ENCODE measurements around the gene ST6GALNAC1.

ST6GALNAC1 gene

DNA sequence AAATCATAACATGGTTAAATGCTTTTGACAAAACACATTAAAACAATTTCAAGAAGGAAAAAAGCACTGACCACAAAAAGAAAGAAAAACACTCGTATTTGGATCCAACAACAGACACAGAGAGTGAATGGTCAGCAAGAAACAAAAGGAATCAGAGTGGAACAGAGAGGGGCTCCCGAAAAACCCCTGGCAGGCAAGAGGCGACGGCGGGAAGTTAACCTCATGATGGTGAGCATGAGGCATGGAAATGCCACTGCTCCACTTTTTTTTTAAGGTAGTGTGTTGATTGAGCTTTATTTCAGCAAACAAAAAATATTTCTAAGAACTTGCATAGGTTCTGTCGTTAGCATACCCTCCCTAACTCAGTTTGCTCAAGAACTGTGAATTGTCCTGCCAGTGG lies 32.1 kb upstream of the ST6GALNAC1 start:
- DNase-seq (ENCODE audit: low read depth), result no peak

DNA sequence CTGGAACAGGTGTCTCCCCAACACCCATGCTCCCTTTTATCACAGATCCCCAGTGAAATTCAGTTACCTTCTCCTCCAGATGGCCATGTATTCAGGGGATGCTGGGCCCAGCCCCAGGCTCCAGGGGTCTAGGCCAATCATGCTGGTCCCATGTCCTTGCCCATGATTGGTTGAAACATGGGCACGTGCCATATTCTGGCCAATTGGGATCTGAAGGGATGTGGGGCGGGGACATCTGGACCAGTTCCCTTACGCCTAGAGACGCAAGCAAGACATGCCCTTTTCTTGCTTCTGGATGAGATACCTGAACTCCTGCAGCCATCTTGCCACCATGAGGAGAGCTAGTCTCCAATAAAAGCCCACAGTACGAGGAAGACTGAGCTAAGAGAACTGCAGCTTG lies 31.0 kb upstream of the ST6GALNAC1 start:
- no peak for DNase-seq (ENCODE audit: low read depth)

DNA sequence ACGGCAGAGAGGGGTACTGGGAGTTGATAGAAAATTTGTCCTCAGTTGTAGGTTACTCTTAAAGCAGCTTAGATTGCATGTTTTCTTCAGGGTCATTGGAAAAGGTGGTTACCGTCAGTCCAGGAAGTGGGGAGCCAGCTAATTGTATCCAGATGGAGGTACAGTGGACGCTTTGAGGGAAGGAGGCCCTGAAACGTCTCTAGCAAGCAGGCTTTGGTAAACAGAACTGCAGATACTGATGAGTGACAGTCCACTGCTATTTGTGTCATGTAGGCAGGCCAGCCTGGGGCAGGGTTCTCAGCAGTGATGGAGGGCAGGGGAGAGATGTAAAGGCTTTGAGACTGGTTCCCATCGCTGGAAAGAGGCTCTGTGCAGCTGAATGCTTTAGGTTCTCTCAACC lies 30.2 kb upstream of the ST6GALNAC1 start:
- no peak for DNase-seq (ENCODE audit: low read depth)

DNA sequence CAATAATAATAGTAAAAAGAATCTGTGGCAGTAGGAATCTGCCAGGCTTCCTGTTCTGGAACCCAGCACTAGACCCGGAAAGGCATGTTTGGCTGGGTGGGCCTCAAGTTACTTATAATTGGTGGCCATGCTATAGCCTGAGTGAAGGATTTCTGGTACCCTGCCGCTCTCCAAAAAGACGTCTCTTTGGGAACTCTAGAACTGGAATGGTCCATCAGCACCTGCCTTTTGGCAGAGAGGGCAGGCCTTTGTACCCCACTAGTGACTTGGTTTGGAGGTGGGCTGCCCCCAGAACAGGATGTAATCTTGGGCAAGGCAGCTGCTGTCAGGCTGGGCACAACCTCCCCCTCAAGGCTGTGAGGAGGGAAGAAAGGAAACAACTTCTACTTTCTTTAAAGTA lies 29.3 kb upstream of the ST6GALNAC1 start:
- DNase-seq (ENCODE audit: low read depth), result no peak

DNA sequence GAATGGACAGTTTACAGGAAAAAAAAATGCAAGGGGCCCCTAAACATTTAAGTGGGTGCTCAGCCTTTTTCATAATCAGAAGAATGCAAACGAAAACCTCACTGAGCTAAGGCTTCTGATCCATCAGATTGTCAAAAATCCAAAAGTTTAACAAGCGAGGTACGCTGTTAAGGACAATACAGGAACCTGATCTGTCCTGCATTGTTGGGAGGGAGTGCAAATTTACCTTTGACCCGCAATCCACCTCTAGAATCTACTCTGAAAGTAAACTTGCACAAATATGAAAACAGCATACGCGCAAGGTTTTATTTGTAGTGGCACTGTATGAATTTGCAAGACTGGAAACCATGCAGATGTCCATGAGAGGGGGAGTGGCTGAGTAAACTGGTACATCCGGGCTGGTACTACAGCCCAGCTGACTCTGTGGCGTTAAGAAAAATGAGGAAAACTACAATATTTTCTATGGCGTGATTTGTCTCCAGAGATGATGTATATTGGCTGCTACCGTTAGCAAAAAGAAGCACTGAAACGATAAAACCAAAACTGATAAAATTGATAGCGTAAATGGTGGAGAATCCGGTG lies 28.8 kb upstream of the ST6GALNAC1 start:
- no peak for DNase-seq (ENCODE audit: low read depth)

DNA sequence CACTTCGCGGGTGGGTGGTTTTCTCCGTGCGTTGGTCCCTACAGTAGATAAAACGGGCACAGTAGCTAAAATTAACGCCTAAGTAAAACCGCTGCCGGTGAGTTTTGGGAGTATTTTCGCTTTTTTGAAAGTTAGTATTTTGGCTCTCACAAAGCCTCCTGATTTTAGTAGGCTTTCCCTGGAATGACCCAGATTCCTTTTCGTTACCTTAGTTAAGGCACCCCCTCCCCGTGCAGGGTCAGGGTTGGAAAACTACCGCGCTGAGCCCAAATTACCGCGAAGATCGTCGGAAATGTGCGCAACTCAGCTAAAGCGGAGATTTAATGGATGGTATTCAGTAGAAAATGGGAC lies 28.3 kb upstream of the ST6GALNAC1 start:
- DNase-seq (ENCODE audit: low read depth), result no peak

DNA sequence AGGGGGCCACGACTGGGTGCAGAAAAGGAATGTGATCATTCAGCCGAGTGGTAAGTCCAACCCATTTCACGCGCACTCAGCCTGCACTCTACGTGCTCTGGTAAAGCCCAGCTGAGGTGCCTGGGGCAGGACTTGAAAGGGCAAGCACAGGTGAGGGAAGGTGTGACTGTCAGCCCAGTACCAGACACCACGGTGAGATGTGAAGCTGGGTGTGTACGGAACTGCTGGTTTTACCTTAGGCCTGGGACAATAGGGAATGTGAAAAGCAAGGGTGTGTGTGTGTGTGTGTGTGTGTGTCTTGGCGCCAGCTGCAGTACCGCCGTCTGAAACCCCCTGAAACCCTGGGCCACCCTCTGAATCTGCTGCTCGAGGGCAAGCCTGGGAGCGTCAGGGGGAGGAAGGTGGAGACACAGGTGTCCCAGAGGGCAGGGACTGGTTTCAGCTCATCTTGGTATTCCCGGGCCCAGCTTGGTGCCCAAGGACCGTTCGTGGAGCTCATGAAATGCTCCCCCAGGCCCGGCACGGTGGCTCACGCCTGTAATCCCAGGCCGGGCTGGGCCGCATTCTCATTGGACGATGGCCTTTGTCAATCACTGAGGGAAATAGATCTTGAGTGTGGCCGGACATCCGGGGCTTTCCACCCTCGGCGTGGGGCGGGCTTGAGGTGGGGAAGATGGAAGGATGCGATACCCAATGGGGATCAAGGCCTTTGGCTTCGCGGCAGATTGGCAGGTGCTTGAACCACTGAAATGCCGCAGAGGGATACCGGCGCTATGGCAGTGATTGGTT lies 27.8 kb upstream of the ST6GALNAC1 start:
- peak; percentile 100 for DNase-seq (ENCODE audit: low read depth)

DNA sequence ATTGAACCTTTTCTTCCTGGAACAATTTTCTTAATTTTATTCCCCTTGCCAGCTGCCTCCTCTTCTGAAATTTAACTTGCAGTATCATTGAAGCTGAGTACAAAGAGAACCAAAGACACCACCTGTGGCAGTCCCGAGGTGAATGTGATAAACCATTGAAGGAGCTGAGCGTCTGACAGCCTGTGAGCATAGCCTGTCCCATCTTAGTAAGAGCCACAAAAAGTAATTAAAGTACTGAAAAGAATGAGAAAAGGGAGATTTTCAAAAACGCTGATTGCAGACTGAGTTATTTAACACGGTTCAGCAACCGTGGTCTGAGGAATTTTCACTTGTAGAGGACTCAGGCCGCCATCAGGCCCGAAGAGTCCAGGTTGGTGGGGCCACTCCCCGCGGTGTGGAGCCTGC lies 27.2 kb upstream of the ST6GALNAC1 start:
- DNase-seq (ENCODE audit: low read depth), result no peak

DNA sequence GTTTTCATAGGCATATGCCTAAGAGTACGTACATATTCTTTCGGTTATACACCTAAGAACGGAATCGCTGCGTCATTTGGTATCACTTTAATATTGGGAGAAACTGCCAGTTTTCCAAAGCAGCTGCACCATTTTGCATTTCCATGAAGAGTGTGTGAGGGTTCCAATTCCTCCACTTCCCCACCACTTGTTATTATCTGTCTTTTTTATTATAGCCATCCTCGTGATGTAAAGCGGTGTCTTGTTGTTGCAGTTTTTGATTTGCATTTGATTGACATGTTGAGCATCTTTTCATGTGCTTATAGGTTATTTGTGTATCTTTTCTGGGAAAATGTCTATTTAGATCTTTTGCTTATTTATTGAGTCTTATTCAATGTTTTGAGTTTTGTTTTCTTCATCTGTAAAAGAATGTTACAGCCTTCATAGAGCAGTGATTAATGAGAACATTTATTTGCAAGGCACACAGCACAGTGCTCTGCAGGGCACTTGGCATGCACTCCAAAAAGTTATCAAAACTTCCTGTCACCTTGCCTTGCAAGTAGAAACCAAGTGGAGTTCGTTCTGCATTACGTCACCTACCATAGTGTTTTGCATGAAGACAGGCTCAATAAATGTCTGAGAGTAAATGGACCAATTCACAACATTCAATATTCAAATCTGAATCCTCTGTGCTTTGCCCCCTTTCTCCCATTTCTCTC lies 26.6 kb upstream of the ST6GALNAC1 start:
- DNase-seq (ENCODE audit: low read depth), result no peak

DNA sequence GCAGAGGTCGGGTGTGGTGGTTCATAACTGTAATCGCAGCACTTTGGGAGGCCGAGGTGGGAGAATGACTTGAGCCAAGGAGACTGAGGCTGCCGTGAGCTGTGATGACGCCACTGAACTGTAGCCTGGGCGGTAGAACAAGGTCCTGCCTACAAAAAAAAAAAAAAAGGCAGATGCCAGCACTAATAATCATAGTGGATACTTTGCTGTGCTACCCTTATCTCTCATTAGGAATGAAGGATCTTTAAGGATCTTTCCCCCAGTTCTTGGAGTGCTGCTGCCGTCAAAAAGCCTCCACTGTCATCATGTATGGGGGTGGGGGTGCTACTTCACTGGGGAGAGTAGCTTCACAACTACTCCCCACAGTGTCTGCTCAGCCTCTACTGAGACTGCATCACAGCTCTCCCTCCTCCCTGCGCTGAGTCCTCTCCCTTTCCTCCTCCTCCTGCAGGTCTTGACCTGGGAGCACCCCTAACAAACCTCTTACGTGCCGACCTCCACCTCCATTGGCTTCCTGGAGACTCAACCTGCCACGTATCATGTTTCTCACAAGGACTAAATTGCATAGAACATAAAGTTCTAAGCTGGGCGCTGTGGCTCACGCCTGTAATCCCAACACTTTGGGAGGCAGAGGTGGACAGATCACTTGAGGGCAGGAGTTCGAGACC lies 24.4 kb upstream of the ST6GALNAC1 start:
- no peak for DNase-seq (ENCODE audit: low read depth)

DNA sequence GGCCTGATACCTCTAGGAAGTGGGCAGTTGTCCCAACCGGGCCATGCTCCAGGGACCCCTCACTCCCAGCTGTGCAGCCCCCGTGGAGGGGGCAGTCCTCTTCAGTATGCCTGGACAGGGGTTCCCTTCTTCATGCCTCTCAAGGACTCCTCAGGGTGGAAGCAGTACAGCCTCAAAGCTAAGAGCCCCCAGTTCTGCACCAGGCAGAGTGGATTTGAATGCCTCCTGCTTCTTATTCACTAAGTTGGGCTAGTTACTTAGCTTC lies 23.9 kb upstream of the ST6GALNAC1 start:
- no peak for DNase-seq (ENCODE audit: low read depth)

DNA sequence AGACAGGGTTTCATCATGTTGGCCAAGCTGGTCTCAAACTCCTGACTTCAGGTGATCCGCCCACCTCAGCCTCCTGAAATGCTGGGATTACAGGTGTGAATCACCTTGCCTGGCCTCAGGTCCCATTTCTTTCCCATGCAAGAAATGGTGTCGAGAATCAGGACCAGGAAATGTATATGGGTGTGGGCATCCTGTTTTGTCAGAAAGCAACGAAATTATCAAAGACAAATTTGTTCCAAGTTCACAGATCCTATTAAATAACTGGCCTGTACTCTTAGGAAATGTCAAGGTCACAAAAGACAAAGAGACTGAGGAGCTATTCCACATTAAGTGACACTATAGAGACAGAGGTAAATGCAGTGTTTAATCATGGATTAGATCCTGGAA lies 17.1 kb upstream of the ST6GALNAC1 start:
- no peak for DNase-seq (ENCODE audit: low read depth)

DNA sequence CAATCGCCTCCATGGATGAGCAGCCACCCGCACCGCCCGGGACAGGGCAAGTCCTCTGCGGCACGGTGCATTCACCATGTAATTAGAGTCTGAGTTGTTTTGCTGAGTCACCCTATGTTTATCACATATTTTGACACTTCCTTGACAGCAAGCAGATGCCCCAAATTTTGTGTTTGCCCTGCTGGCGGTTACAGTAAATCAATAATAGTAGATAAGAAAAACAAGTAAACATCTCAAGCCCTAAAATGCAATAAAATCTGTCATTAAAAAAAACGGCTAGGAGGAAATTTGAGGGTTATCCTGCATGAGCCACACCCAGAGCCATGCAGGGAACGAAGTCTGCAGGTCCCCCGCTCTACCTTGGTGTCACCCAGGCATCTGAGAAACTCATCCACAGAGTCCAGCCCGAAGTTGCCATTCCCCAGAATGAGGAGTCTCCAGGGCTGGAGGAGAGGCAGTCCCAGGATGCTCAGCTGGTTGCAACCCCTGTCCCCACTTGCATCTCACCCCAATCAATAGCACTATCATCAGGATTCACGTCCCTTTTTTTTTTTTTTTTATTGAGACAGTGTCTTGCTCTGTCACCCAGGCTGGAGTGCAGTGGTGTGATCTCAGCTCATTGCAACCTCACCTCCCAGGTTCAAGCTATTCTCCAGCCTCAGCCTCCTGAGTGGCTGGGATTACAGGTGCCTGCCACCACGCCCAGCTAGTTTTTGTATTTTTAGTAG lies 16.5 kb upstream of the ST6GALNAC1 start:
- no peak for DNase-seq (ENCODE audit: low read depth)

DNA sequence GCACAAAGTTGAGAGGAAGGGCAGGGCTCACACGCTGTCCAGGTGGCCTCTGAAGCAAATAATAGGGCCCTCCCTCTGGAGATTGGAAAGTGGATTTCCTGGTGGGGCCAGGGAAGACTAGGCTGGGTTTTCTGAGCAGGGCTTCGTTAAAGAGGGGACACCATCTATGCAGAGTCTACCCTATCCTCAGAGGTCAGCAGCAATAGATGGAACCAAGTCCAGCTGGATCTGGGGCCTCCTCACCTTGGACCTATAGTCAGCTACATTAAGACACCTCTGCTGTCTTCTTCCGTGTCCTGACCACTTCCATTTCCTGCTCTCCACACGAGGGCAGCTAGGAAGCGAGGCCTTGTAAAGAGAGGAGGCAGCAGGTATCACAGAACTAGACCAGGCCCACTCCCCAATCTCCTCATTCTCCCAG lies 14.7 kb upstream of the ST6GALNAC1 start:
- DNase-seq (ENCODE audit: low read depth), result no peak

DNA sequence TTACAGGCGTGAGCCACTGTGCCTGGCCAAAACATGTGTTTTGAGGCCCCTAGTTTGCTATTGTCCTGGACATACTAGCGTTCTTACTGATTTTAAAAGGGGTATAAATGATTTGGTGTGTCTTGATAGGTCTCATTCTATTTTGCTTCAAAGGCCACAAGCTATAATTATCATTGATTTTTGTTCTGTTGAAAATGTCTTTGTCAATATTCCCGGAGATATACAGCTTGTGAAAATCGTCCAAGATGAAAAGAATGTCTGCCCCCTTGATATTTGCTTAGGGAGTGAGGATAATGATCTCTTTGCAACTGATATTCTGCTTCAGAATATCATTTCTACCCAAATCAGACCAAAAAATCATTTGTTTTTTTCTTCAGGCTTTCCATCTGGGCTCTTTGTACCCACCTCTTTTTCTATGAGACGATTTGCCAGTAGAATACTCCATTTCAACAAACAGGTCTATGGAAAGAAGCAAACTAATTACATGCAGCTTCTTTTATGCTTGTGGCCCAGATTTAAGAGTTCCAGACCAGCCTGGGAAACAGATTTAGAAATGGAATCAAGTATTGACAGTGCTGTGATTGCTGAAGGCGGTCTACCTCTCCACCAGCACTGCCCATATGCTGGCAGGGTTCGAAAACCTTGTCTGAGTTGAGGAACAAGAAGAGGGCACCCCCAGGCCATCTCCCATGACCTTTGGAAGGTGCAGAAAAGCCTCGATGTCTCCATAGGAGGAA lies 14.1 kb upstream of the ST6GALNAC1 start:
- DNase-seq (ENCODE audit: low read depth), result no peak

DNA sequence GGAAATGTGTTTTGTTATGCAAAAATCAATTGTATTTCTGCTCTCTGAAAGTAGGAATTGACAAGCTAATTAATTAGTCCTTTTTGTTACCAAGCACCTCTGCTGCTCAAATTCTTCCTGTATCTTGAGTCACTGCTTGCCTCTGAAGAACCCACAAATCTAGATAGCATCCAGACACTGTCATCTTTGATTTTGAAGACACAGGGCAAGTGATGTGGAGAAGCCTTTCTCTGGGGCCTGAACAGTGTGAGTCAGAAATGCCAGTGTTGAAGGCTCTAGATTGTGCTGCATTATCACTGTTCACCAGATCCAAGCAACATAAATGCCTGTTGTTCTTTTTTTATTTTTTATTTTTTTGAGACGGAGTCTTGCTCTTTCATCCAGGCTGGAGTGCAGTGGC lies 10.9 kb upstream of the ST6GALNAC1 start:
- no peak for DNase-seq (ENCODE audit: low read depth)

DNA sequence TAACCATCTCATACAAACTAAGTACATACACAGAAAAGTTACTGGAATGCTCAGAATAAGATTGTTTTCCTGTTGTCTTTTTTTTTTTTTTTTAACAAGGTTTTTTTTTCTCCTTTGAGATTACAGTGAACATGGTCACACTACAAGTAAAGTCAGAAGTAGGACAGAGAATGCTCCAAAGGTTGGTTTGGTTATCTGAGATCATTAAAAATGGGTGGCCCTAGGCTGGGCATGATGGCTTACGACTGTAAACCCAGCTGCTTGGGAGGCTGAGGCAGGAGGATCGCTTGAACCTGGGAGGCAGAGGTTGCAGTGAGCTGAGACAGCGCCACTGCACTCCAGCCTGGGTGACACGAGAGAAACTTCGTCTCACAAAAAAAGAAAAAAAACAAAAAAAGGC lies 6.9 kb upstream of the ST6GALNAC1 start:
- DNase-seq (ENCODE audit: low read depth), result no peak

DNA sequence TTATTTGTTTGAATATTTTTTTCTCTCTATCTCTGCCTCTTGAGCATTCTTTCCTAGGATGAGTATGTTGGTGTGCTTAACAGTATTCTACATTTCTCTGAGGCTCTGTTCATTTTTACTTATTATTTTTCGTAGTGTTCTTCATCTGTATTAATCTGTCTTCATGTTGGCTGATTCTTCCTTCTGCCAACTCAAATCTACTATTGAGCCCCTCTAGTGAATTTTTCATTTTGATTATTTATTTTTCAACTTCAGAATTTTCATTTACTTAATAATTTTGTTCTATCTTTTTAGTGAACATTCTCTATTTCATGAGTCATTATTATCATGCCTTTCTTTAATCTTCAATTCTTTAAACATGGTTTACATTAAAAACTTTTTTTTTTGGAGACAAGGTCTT lies 3.2 kb upstream of the ST6GALNAC1 start:
- no peak for DNase-seq (ENCODE audit: low read depth)

DNA sequence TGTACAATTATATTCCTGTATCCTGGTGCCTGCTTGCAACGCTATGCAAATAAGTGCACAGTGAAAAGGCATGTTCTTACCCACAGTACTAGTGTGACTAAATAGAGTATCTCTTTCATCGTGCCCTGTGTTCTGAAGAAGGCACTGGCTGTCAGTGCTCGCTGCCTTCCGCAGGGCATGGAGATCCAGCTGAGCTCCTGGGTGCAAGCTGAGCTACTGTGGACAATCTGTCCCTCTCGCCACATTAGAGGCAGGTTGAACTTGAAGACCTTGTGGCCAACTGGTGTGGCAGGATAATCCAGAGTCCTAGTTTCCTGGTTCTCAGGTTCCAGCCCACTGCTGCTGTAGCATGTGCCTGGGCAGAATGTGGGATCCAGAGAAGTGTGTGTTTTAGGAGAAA lies 1.9 kb upstream of the ST6GALNAC1 start:
- DNase-seq (ENCODE audit: low read depth), result no peak

DNA sequence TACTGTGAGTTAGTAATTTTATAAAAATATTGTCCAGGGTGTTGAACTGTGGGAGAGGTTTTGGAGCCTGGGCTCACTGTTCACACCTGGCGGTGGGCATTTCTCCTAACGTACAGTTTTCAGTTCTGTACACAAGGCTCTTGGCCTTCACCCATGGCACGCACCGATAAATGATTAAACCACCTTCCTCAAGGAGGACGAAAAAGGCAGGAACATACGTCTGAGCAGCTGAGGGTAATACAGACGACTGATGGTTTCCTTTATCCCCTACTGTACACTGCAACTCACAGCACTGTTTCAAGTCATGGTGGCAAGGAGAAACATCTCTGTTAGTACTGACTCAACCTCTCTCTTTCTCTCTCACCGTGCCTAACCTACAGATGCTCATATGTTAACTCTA lies 1.4 kb upstream of the ST6GALNAC1 start:
- no peak for DNase-seq (ENCODE audit: low read depth)

DNA sequence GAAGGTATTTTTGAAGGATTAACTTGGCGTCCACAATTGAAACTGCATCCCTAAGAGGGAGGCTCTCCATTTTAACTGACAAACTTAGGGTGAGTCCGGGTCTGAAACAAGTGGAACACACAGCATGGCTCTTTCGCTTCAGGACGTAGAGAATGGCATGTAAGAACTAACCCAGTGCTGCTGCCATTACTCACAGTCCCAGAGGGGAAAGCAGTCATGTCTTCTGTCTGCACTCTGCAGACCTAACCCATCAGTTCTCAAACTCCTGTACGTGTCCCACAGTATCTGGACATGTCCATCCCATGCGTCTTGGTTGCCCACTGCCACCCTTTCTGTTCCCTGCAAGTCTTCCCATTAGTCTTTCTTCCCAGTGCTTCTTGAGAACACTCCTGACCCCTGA lies 563 bp downstream of the ST6GALNAC1 start:
- DNase-seq (ENCODE audit: low read depth), result no peak

DNA sequence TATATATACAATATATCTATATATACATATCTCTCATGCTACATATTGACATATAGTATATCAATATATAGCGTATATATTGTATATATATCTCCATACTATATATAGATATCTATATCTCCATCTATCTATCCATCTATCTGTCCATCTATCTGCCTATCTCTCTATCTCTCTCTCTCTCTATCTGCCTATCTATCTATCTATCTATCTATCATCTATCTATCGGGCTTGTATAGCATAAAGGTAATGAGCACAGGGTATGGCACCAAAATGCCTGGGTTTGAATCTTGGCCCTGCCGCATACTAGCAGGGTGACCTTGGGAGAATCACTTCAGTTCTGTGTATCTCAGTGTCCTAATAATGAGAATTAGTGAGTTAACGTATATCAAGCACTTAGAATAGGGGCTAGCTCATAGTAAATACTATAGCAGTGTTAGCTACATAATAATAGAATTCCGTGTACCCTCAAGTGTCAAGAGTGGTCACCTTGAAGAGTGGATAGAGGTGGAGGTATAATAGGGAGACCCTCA lies 1.5 kb downstream of the ST6GALNAC1 start:
- no peak for DNase-seq (ENCODE audit: low read depth)
